Measurements from ENCODE around the gene LAMC3. TPM values are rescaled to one million over a fixed set of nuclear protein-coding genes. Genes with fewer than 3 reads are reported as not detected.
A peak's percentile ranks its signal among the peaks of the same experiment; 100 is the strongest.

The LAMC3 gene
- total RNA-seq, 2 experiments from 2014 or later = 0.66 to 1.7 TPM

GRCh38 chr9:130981756-130982137, 27.2 kb upstream of the LAMC3 start:
- peaks cover 0 to 3% of the 10 kb centered on the region in 2 experiments for H3K27me3 ChIP-seq (ENCODE audit: control insufficient read depth in 1 of 2, insufficient read depth in 2 of 2, low read length in 2 of 2)
- ATAC-seq (ENCODE audit: poor library complexity) = no peak
- CTCF ChIA-PET = interaction anchor here (0.6 kb wide), 1 partner anchor 162 kb away, joined by 4 read pairs; no protein-coding TSS in a partner anchor
- H3K9me3 ChIP-seq (ENCODE audit: control insufficient read depth in 1 of 2, insufficient read depth in 1 of 2, low read length in 2 of 2) = peaks cover 0 to 9% of the 10 kb centered on the region in 2 experiments
- no peaks in the 10 kb centered on the region for H3K4me1 ChIP-seq (ENCODE audit: insufficient read depth, low read length)
- H3K4me3 ChIP-seq (ENCODE audit: low read length) = no peak overlapping the region
- Mint-ChIP-seq H3K27me3 (peaks cover 13% of the 10 kb centered on the region), H3K27ac (no peak overlapping the region), H3K4me1 (ENCODE audit: low read depth) (no peaks in the 10 kb centered on the region), H3K4me3 (no peak overlapping the region), H3K36me3 (ENCODE audit: low read depth) (no peaks in the 10 kb centered on the region), H3K9me3 (no peaks in the 10 kb centered on the region)
- no peaks in the 10 kb centered on the region for H3K36me3 ChIP-seq (ENCODE audit: insufficient read depth, low read length)
- TF ChIP-seq CTCF (IDR thresholded peaks at IDR 0.05) = no peak
- intact Hi-C loops (cut with DNase I, micrococcal nuclease) = no loop called here
- POLR2A ChIA-PET = no interaction called here
- DNase-seq = peak in 1 of 14 experiments; percentile 4
- H3K27ac ChIP-seq (ENCODE audit: low read depth in 1 of 2, low read length in 2 of 2) = no peak overlapping the region

- Mint-ChIP-seq H3K4me3 (no peak overlapping the region), H3K27me3 (peaks cover 10% of the 10 kb centered on the region), H3K9me3 (no peaks in the 10 kb centered on the region), H3K4me1 (ENCODE audit: low read depth) (no peaks in the 10 kb centered on the region), H3K27ac (no peak overlapping the region), H3K36me3 (ENCODE audit: low read depth) (no peaks in the 10 kb centered on the region)
- no peaks in the 10 kb centered on the region for H3K4me1 ChIP-seq (ENCODE audit: insufficient read depth, low read length)
- intact Hi-C loops (cut with DNase I, micrococcal nuclease) = no loop called here
- DNase-seq = peak in 1 of 14 experiments; percentile 3
- POLR2A ChIA-PET = no interaction called here
- no peak for TF ChIP-seq CTCF (IDR thresholded peaks at IDR 0.05)
- no peak overlapping the region for H3K27ac ChIP-seq (ENCODE audit: low read depth in 1 of 2, low read length in 2 of 2)
- CTCF ChIA-PET = no interaction called here
- no peaks in the 10 kb centered on the region for H3K36me3 ChIP-seq (ENCODE audit: insufficient read depth, low read length)
- H3K4me3 ChIP-seq (ENCODE audit: low read length) = no peak overlapping the region
- peaks cover 0 to under 1% of the 10 kb centered on the region in 2 experiments for H3K9me3 ChIP-seq (ENCODE audit: control insufficient read depth in 1 of 2, insufficient read depth in 1 of 2, low read length in 2 of 2)
- ATAC-seq (ENCODE audit: poor library complexity) = no peak
- H3K27me3 ChIP-seq (ENCODE audit: control insufficient read depth in 1 of 2, insufficient read depth in 2 of 2, low read length in 2 of 2) = peaks cover 0 to 3% of the 10 kb centered on the region in 2 experiments
These were observed 26.2 kb upstream of the LAMC3 start for GRCh38 chr9:130982636-130983358.

GRCh38 chr9:130983359-130983670, 25.7 kb upstream of the LAMC3 start:
- no peaks in the 10 kb centered on the region for H3K36me3 ChIP-seq (ENCODE audit: insufficient read depth, low read length)
- H3K27ac Mint-ChIP-seq = no peak overlapping the region
- H3K9me3 ChIP-seq (ENCODE audit: control insufficient read depth in 1 of 2, insufficient read depth in 1 of 2, low read length in 2 of 2) = no peaks in the 10 kb centered on the region
- ATAC-seq (ENCODE audit: poor library complexity) (no peak), DNase-seq (peak in 1 of 14 experiments; percentile 1)
- no peaks in the 10 kb centered on the region for H3K9me3 Mint-ChIP-seq
- no peak overlapping the region for H3K27ac ChIP-seq (ENCODE audit: low read depth in 1 of 2, low read length in 2 of 2)
- no peaks in the 10 kb centered on the region for H3K4me1 Mint-ChIP-seq (ENCODE audit: low read depth)
- no peak overlapping the region for H3K4me3 ChIP-seq (ENCODE audit: low read length)
- peaks cover 10% of the 10 kb centered on the region for H3K27me3 Mint-ChIP-seq
- ChIA-PET CTCF (no interaction called here), POLR2A (no interaction called here)
- no peak overlapping the region for H3K4me3 Mint-ChIP-seq
- TF ChIP-seq CTCF (IDR thresholded peaks at IDR 0.05) = no peak
- peaks cover 0 to 3% of the 10 kb centered on the region in 2 experiments for H3K27me3 ChIP-seq (ENCODE audit: control insufficient read depth in 1 of 2, insufficient read depth in 2 of 2, low read length in 2 of 2)
- no peaks in the 10 kb centered on the region for H3K4me1 ChIP-seq (ENCODE audit: insufficient read depth, low read length)
- H3K36me3 Mint-ChIP-seq (ENCODE audit: low read depth) = no peaks in the 10 kb centered on the region
- intact Hi-C loops (cut with DNase I, micrococcal nuclease) = no loop called here
